SK-N-SH (cell line): ENCODE results near the gene KRTAP2-3.
"Not testable (repeated sequence)": the region's sequence is repeated elsewhere in the genome, so short reads cannot be mapped to it uniquely, and the experiment has no call there.

ENCODE experiments used
- CTCF ChIP-seq: fragments of 200-600 bp; sonication (generic); IDR thresholded peaks from 2 replicates; pipeline ENCODE4 v1.6.1; 2017; ENCODE audit warnings: antibody characterized with exemption, mild to moderate bottlenecking, moderate library complexity
- EP300 ChIP-seq, 2 experiments: IDR thresholded peaks; 2 replicates each; pipeline versions ENCODE4 v1.4.0 to v1.6.1; 2012; ENCODE audit warnings: borderline replicate concordance in 1 of 2, low read depth in 1 of 2, low read length in 1 of 2
- MAX ChIP-seq: IDR thresholded peaks from 2 replicates; pipeline ENCODE4 v1.4.0; 2012; ENCODE audit warnings: low read depth
- REST ChIP-seq: IDR thresholded peaks from 2 replicates; pipeline ENCODE4 v1.6.1; 2012; ENCODE audit warnings: mild to moderate bottlenecking, low read depth, low read length, moderate library complexity
- USF2 ChIP-seq: fragments of 150-350 bp; IDR thresholded peaks from 2 replicates; pipeline ENCODE4 v1.6.1; 2017; ENCODE audit warnings: antibody characterized with exemption, low read length, low read depth, borderline replicate concordance

- TF ChIP-seq CTCF; REST; MAX; USF2; EP300 (IDR thresholded peaks at IDR 0.05; ENCODE audit: borderline replicate concordance in 1 of 2, low read depth in 1 of 2, low read length in 1 of 2): not testable (repeated sequence)
These were observed 5.2 kb upstream of the KRTAP2-3 start for GRCh38 chr17:41065016-41065689.
